ENCODE results near the gene MPHOSPH10.

- no peak for TF ChIP-seq EZH2phosphoT487 (IDR thresholded peaks at IDR 0.05; ENCODE audit: borderline replicate concordance, low read depth)
- TF ChIP-seq, protein P1, sequence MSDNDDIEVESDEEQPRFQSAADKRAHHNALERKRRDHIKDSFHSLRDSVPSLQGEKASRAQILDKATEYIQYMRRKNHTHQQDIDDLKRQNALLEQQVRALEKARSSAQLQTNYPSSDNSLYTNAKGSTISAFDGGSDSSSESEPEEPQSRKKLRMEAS (IDR thresholded peaks at IDR 0.05; ENCODE audit: low read depth): no peak
- TF ChIP-seq JUND (IDR thresholded peaks at IDR 0.05): no peak
- TF ChIP-seq, protein P2, sequence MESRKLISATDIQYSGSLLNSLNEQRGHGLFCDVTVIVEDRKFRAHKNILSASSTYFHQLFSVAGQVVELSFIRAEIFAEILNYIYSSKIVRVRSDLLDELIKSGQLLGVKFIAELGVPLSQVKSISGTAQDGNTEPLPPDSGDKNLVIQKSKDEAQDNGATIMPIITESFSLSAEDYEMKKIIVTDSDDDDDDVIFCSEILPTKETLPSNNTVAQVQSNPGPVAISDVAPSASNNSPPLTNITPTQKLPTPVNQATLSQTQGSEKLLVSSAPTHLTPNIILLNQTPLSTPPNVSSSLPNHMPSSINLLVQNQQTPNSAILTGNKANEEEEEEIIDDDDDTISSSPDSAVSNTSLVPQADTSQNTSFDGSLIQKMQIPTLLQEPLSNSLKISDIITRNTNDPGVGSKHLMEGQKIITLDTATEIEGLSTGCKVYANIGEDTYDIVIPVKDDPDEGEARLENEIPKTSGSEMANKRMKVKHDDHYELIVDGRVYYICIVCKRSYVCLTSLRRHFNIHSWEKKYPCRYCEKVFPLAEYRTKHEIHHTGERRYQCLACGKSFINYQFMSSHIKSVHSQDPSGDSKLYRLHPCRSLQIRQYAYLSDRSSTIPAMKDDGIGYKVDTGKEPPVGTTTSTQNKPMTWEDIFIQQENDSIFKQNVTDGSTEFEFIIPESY (IDR thresholded peaks at IDR 0.05; ENCODE audit: borderline replicate concordance, low read depth): no peak
- no peak for TF ChIP-seq CTCF (IDR thresholded peaks at IDR 0.05)
- no peak for TF ChIP-seq EP300 (IDR thresholded peaks at IDR 0.05; ENCODE audit: borderline replicate concordance in 1 of 2, low read depth in 1 of 2, low read length in 1 of 2)
- TF ChIP-seq TAF1 (IDR thresholded peaks at IDR 0.05; ENCODE audit: borderline replicate concordance, low read depth, low read length): no peak
- no peak for TF ChIP-seq REST (IDR thresholded peaks at IDR 0.05; ENCODE audit: low read depth, low read length)
- no peak for TF ChIP-seq YY1 (IDR thresholded peaks at IDR 0.05; ENCODE audit: low read depth)
- TF ChIP-seq MEF2A (IDR thresholded peaks at IDR 0.05; ENCODE audit: borderline replicate concordance, low read depth): no peak
- no peak for TF ChIP-seq MXI1 (IDR thresholded peaks at IDR 0.05; ENCODE audit: low read depth, low read length)
- TF ChIP-seq GABPA (IDR thresholded peaks at IDR 0.05; ENCODE audit: low read depth): no peak
Measured at GRCh38 chr2:71125506-71126294, 4.7 kb upstream of the MPHOSPH10 start.

Measured in SK-N-SH (cell line).